NCI-H1048 (cell line): ENCODE measurements around the gene ZPBP2.
"Not testable (repeated sequence)": the region's sequence is repeated elsewhere in the genome, so short reads cannot be mapped to it uniquely, and the experiment has no call there.

Experiments
- DNase-seq: peaks from one replicate; lab custom pipeline; 2025; lab: John Stamatoyannopoulos, UW

The ZPBP2 gene, protein sequence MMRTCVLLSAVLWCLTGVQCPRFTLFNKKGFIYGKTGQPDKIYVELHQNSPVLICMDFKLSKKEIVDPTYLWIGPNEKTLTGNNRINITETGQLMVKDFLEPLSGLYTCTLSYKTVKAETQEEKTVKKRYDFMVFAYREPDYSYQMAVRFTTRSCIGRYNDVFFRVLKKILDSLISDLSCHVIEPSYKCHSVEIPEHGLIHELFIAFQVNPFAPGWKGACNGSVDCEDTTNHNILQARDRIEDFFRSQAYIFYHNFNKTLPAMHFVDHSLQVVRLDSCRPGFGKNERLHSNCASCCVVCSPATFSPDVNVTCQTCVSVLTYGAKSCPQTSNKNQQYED

DNA sequence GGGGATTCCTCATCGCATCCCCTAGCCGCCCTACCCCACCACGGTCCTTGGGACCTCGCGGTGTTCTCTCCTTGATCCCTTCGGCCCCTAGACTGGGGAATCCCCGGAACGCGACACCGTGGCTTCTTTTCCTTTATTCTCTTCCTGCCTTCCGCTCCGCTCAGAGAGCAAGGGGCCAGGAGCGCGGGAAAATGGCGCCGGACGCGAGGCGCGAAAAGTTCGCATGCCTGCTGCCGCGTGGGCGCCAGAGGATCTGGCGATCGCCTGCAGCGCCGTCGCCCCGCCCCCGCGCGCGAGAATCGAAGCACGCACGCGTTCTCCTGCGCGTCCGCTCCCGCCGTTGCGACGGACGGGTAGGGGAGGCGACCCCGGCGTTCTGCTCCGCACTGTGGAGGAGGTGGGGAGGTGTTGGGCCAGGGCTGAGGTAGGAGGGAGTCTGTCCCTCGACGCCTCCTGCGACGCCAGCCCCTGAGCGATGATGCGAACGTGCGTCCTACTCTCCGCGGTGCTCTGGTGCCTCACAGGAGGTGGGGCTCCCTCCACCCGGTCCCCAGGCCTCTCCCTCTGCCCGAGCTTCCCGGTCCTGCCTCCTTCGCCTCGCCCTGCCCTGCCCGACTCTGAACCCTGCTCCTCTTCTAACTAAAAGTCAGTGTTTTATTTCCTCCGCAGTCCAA lies at the start of gene ZPBP2:
Gene ZPBP2 (plus strand): TSS at position 323 of the 674 bp plus-strand sequence. CDS start 153 bp downstream, at position 476.
- no peak for DNase-seq

DNA sequence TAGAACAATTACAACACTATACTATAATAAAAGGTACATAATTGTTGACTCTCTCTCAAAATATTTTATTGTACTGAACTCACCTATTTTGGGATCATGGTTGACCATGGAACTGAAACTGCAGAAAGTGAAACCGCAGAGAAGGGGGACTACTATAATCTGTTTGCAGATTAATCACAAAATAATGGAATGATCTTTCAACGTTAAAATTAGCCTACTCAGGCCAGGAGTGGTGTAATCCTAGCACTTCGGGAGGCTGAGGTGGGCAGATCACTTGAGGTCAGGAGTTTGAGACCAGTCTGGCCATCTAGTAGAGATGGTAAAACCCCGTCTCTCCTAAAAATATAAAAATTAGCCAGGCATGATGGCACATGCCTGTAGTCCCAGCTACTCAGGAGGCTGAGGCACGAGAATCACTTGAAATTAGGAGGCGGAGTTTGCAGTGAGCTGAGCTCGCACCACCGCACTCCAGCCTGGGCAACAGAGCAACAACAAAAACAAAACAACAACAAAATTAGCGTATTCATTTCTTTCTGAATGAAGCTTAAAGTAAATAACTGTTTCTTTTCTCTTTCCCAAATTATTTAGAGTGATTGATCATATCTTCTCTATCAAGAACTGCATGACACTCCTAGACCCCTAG lies 49.5 kb upstream of the ZPBP2 start:
- no peak for DNase-seq

DNA sequence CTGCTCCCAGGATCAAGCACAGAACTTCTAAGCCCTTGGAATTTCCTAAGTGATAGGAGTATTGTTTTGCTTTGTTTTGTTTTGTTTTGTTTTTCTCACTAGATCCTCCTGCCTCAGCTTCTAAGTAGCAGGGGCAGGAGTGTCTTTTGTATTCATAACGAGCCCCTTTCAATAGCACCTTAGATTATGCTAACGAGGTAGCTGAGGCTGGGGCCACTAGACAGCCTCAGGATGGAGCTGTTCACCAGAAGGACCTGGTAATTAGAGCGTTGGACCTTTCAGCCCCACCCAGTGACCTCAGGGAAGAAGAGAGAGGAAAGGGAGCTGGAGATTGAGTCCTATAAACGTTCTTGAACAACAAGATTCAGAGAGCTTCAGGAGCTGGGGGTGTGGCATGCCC lies 47.5 kb upstream of the ZPBP2 start:
- no peak for DNase-seq

DNA sequence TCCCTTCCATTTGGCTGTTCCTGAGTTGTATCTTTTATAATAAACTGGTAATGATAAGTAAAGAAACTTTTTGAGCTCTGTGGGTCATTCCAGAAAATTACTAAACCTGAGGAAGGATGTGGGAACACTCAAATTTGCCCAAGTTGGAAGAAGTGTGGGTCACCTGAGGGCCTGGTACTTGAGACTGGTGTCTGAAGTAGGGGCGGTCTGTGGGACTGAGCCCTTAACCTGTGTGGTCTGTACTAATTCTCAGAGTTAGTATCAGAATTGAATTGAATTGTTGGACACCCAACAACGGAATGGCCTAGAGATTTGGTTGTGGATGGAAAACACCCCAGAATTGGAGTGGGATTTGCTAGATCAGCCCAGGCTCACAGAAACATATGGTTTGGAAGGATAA lies 47.0 kb upstream of the ZPBP2 start:
- DNase-seq = no peak

DNA sequence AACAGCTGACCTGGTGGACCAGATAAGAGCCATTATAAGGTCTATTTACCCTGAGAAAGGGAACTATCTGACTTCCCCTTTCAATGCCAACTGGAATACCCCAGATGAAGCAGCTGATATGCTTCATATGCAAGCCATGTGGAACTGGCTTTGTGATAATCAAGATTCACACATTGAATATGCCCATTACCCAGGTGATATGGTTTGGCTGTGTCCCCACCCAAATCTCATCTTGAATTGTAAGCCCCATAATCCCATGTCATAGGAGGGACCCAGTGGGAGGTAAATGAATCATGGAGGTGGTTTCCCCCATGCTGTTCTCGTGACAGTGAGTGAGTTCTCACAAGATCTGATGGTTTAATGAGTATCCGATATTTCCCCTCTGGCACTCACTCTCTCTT lies 46.0 kb upstream of the ZPBP2 start:
- no peak for DNase-seq

DNA sequence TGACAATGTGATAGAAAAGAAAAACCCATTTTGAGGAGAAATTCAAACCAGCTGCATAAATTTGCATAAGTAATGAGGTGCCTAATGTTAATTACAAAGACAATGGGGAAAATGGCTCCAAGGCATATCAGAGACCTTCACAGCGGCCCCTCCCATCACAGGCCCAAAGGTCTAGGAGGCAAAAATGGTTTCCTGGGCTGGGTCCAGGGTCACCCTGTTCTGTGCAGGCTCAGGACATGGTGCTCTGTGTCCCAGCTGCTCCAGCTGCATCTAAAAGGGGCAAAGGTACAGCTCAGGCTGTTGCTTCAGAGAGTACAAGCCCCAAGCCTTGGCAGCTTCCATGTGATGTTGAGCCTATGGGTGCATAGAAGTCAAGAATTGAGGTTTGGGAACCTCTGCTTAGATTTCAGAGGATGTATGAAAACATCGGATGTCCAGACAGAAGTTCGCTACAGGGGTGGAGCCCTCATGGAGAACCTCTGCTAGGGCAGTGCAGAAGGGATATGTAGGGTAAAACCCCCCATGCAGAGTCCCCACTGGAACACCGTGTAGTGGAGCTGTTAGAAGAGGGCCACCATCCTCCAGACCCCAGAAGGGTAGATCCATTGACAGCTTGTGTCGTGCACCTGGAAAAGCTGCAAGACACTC lies 44.5 kb upstream of the ZPBP2 start:
- DNase-seq = no peak

DNA sequence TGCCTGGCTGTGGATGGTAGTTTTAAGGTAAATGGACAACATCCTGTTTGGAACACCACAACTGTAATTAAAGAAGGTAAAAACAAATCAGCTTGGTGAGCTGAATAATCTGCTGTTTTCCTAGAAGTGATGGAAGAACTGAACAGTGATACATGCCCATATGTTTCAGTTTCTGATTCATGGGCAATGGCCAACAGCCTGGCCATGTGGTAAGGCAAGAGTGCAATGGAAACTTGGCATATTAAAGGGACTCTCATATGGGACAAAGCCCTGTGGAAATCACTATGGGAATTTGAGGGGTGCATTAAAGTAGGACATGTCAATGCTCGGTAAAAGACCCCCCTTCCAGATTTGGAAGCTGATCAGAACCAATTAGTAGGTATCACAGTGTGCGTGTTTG lies 41.7 kb upstream of the ZPBP2 start:
- no peak for DNase-seq

DNA sequence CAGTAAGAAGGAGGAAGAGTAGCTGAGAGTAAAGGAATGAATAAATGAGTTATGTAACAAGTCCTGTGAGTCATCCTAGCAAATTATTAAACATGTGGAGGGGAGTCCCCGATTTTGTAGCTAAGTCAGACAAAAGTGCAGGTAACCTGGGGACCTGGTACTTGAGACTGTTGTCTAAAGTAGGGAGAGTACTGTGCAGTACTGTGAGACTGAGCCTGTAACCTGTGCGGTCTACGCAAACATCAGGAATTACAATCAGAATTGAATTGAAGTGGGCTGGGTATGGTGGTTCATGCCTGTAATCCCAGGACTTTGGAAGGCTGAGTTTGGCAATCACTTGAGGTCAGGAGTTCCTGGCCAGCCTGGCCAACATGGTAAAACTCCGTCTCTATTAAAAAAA lies 39.6 kb upstream of the ZPBP2 start:
- DNase-seq = no peak

DNA sequence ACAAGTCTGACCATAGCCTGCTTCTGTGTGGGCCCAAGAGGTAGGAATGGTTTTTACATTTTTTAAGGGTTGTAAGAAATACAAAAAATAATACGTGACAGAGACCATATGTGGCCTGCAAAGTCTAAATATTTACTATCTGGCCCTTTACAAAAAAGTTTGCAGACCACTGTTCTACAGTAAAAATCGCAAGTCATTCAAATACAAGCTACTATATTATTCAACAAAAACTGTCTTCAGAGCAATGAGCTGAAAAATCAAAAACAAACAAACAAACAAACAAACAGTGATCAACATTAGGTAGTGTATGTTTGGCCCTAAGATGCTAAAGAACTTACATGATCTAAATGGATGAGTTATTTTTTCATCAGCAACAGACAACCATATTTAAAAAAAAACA lies 36.4 kb upstream of the ZPBP2 start:
- DNase-seq = no peak

DNA sequence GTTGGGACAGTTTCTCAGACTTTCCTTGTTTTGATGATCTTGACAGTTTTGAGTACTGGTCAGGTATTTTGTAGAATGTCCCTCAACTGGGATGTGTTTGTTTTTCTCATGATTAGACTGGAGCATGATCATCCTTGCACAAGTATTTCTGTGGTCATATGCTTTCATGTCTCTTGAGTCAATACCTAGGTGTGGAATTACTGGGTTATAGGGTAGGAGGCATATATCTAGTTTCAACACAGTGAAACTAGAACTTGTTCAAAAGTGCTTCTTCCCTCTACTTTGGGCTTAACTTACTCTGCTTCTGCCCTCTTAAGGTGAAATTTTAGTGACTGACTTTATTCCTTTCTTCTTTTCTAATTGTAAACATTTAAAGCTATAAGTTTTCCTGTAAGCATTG lies 34.0 kb upstream of the ZPBP2 start:
- DNase-seq = no peak

DNA sequence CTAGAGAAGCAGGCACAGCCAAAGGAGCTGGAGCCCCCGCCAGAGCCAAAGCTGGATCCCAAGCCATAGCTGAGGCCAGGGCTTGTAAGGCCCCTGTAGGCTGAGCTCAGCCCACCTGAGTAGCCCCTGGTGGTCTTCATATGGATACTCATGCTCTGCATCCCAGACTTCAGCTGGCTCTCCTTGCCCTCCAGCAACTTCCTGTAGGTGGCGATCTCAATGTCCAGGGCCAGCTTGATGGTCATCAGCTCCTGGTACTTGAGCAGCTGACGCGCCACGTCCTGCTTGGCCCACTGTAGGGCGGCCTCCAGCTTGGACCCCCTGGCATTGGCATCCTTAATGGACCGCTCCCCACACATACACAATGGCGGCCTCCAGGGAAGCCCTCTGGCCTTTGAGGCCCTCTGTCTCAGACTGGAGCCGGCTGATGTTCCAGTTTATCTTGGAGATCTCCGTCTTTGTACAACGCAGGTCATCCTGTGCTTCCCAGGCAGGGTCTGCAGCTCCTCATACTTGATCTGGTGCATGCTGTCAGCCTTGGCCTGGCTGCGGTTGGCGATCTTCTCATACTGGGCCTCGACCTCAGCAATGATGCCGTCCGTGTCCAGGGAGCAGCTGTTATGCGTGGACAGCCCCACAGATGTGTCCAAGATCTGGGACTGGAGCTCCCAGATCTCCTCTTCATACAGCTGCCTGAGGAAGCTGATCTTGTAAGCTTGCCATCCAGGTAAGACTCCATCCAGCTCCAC lies 32.8 kb upstream of the ZPBP2 start:
- DNase-seq = no peak

DNA sequence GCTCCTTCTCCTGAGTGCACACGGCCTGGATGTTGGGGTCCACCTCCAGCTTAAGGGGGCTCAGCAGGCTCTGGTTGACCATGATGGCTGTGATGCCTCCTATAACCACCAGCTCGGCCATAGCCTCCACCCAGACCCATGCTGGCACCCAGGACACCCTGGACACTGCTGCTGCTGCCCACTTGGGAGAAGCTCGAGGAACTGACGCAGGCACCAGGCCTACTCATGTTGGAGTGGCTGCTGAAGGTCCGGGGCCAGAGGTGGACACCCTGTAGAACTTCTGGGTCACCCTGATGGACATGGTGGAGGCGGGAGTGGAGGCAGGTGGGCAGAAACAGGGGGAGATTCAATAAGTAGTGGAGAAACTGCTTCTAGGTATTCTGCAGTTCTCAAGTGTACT lies 31.9 kb upstream of the ZPBP2 start:
- DNase-seq = no peak

DNA sequence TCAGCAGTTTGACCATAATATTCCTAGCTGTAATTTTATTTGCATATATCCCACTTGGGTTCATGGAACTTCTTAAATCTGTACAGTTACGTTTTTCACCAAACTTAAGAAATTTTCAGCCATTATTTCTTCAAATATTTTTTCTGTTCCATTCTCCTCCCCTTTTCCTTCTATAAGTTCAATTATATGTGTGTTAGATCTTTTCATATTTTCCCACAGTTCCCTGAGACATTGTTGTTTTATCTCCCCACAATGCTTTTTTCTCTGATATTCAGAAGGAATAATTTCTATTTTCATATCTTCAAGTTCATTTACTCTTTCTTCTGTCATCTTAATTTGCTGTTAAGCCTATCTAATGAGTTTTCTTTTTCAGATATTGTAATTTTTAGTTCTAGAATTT lies 29.9 kb upstream of the ZPBP2 start:
- DNase-seq = no peak

DNA sequence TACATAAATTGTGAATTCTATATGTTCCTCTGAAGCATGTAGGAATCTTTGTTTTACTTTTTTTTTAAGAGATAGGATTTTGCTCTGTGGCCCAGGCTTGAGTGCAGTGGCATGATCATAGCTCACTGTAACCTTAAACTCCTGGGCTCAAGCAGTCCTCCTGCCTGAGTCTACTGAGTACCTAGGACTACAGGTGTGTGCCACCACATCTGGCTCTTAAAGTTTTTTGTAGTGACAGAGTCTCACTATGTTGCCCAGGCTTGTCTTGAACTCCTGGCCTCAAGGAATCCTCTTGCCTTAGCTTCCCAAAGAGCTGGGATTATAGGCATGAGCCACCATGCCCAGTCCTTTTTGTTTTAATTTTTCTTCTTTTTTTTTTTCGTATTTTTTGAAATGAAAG lies 29.2 kb upstream of the ZPBP2 start:
- DNase-seq = no peak

DNA sequence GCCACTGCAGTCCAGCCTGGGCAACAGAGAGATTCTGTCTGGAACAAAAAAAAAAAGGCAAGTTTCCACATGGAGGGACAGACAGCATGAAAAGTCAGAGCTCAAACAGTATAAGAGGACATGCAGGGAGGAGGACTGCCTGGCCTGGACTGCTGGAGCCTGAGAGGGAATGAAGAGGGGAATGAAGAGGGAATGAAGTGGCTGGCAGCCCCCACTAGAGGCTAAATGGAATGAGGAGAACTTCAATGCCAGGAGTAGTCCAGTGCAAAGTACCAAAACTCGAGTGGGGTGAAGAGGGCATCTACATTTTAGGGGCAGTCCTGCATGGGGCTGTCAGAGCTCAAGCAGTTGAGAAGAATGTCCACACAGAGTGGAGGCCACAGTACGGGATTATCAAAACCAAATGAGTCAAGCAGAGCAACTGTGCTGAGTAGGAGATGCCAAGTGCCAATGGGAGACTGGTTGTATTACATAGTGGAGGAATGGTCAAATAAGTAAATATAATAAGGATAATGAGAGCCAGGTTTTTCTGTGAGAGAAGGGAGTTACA lies 26.8 kb upstream of the ZPBP2 start:
- DNase-seq = no peak

DNA sequence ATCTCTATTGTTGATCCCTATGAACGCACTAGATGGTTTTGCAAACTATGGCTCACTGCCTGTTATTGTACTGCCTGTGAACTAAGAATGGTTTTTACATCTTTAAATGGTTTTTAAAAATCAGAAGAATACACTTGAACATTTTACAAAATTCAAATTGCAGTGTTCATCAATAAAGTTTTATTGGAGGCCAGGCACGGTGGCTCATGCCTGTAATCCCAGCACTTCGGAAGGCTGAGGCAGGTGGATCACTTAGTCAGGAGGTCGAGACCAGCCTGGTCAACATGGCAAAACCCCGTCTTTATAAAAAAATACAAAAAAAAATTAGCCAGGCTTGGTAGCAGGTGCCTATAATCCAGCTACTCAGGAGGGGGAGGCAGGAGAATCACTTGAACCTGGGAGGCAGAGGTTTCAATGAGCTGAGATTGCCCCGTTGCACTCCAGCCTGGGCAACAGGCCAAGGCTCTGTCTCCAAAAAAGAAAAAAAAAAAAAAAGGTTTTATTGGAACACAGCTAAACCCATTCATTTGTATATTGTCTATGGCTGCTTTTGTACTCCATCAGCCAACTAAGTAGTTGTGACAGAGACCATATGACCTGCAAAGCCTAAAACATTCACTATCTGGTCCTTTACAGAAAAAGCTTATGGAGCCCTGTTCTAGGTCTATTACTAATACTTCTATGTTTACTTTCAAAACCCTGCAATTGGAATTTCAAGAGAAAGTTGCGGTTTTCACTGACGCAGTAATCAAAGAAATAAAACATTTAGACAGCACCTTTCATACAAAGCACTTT lies 22.8 kb upstream of the ZPBP2 start:
- no peak for DNase-seq

DNA sequence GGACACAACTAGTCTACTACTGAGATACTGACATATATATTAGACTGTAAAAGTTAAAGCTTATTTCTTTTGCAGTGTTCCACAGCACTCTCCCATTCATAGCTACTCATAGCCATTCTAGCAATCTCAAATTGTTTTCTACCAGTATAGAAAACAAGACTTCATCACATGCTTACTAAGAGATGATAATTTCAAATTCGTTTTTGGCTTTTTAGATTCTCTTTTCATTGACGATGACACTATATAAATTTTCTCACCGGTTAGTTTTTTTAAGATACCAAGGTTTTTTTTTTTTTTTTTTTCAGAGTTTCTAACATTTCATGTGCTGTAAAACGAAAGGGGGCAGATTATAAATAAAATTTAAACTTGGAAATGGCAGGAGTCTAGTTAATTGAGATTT lies 21.8 kb upstream of the ZPBP2 start:
- no peak for DNase-seq

DNA sequence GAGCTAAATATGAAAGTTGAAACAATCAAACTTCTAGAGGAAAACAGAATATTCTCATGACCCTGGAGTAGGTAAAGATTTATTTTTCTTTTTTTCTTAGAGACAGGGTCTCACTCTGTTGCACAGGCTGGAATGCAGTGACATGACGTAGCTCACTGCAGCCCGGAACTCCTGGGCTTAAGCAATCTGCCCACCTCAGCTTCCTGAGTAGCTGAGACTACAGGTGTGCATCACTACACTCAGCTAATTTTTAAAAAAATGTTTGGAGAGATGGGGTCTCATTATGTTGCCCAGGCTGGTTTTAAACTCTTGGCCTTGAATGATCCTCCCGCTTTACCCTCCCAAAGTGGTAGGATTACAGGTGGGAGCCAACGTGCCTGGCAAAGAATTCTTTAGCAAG lies 19.4 kb upstream of the ZPBP2 start:
- no peak for DNase-seq

DNA sequence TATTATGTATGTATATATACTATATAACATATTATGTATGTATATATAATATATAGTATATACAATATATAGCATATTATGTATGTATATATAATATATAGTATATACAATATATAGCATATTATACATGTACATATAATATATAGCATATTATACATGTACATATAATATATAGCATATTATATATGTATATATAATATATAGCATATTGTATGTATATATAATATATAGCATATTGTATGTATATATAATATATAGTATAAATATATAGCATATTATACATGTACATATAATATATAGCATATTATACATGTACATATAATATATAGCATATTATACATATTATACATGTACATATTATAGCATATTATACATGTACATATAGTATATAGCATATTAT lies 17.8 kb upstream of the ZPBP2 start:
- not testable (repeated sequence) for DNase-seq

DNA sequence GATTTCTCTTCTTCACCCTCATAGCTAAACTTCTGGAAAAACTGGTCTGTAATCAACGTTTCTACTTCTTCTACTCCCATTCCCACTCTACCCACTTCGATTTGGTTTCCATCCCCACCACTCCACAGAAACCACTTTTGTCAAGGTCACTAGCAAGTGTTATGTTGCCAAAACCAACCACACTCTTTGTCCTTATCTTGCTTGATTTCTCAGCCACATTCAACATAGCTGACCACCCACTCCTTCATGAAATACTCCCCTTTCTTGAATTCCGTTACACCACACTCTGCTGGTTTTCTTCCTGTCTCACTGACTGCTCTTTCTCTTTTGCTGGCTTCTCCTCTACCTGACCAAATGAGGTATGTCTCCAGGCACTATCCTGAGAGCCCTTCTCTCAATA lies 15.8 kb upstream of the ZPBP2 start:
- DNase-seq = no peak

DNA sequence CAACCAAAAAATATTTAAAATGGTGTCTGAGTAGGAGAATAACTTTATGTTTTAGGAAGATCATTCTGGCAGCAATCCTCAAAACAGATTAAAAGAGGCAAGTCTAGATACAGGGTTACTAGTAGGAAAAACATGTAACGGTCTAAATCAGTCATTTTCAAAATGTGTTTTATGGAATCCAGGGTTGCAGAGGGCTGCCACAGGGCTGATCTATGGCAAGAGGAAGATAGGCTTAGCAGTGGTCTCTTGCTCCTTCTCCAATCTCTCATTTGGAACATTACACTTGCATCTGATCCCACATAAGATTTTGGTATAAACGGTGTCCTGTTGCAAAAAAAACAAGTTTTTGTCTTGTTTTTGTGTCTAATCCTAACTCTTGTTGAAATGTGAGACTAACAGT lies 13.1 kb upstream of the ZPBP2 start:
- no peak for DNase-seq
